Subcutaneous abdominal adipose tissue (tissue), 5 donors: ENCODE data around the gene DLG2.

Experiments used
- H3K27ac ChIP-seq: one replicate; pipeline ENCODE4 v1.7.0; 2013; ENCODE audit warnings: low read depth, mild to moderate bottlenecking, inconsistent platforms, low read length, moderate library complexity
- H3K27me3 ChIP-seq, 5 donors: one replicate each; pipeline ENCODE4 v1.7.0; 2013; ENCODE audit warnings: low read length in 5 of 5, inconsistent platforms in 1 of 5; ENCODE audit not compliant: control insufficient read depth in 5 of 5, insufficient read depth in 4 of 5
- H3K36me3 ChIP-seq, 5 donors: one replicate each; pipeline ENCODE4 v1.7.0; 2013; ENCODE audit warnings: low read length in 5 of 5; ENCODE audit not compliant: control insufficient read depth in 5 of 5, insufficient read depth in 5 of 5
- H3K4me1 ChIP-seq, 5 donors: one replicate each; pipeline ENCODE4 v1.7.0; 2013; ENCODE audit warnings: low read length in 5 of 5, mild to moderate bottlenecking in 3 of 5, moderate library complexity in 1 of 5; ENCODE audit not compliant: control insufficient read depth in 5 of 5, insufficient read depth in 5 of 5
- H3K4me3 ChIP-seq, 5 donors: one replicate each; pipeline ENCODE4 v1.7.0; 2013; ENCODE audit warnings: low read length in 5 of 5, low read depth in 1 of 5
- H3K9ac ChIP-seq, 5 donors: one replicate each; pipeline ENCODE4 v1.7.0; 2013; ENCODE audit warnings: low read length in 5 of 5, mild to moderate bottlenecking in 4 of 5, moderate library complexity in 3 of 5
- H3K9me3 ChIP-seq, 5 donors: one replicate each; pipeline ENCODE4 v1.7.0; 2013; ENCODE audit warnings: low read length in 5 of 5; ENCODE audit not compliant: control insufficient read depth in 5 of 5
- donor health status: healthy.
- donor health status: healthy.
- donor health status: healthy.
- donor health status: healthy.
- donor health status: healthy.

DLG2 gene

DNA sequence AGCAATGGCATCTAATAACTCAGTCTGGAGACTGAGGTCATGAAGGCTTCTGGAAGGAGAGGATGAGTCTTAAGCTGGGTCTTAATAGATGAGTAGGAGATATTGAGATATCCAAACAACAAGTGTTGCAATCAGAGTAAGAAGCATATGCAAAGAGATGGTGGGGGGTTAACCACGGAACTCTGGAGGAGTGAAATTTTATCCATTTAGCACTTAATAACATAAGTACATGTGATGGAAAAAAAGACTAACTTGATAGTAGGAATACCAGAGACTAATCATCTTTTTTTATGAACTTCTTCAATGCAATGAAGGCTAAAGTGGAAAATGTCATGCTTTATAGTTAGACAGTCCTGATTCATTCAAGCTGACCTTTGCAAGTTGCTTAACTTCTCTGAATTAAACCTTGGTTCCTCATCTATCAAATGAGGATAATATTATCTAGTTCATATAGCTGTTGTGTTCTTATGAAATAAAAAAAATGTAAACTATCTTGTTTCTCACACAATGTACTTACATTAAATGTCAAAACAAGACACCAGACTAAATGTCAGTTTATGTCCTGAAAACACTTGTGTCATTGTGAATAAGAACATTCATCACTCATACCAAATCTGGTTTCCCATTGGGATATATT lies 1937.9 kb downstream of the DLG2 start:
- no peaks in the 10 kb centered on the region for H3K9me3 ChIP-seq
- H3K4me3 ChIP-seq = no peak overlapping the region
- H3K9ac ChIP-seq = no peak overlapping the region
- no peak overlapping the region for H3K27ac ChIP-seq
- H3K27me3 ChIP-seq = peaks cover 0 to 4% (median 0%) of the 10 kb centered on the region in 5 donors
- peaks cover 0 to 9% (median 7%) of the 10 kb centered on the region in 5 donors for H3K4me1 ChIP-seq
- H3K36me3 ChIP-seq = no peaks in the 10 kb centered on the region

- Histone ChIP-seq H3K27me3 (peaks cover 0 to under 1% (median 0%) of the 10 kb centered on the region in 5 donors), H3K9me3 (no peaks in the 10 kb centered on the region), H3K4me3 (no peak overlapping the region), H3K27ac (no peak overlapping the region), H3K36me3 (no peaks in the 10 kb centered on the region), H3K4me1 (peaks cover 0 to 9% (median 7%) of the 10 kb centered on the region in 5 donors), H3K9ac (no peak overlapping the region)
These were observed 1939.4 kb downstream of the DLG2 start for GRCh38 chr11:83687787-83688186.

DNA sequence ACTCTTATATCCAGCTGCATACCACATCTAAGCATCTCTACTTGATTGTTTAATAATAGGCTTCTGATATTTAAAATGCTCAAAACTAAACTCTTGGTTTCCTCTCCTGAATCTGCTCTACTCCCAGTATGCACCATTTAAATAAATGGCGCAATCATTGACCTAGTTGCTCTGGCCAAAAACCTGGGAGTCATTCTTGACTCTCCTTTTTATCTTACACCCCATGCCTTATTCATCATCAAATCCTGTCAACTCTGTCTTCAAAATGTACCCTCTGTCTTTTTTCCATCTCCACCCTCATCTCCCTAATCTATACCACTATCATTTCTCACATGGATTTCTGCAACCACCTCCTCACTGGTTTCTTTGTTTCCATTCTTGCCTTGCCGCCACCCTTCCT lies 1941.4 kb downstream of the DLG2 start:
- Histone ChIP-seq H3K36me3 (no peaks in the 10 kb centered on the region), H3K27ac (no peak overlapping the region), H3K9ac (no peak overlapping the region), H3K4me1 (no peaks in the 10 kb centered on the region), H3K27me3 (peaks cover 0 to 5% (median 0%) of the 10 kb centered on the region in 5 donors), H3K9me3 (no peaks in the 10 kb centered on the region), H3K4me3 (no peak overlapping the region)

DNA sequence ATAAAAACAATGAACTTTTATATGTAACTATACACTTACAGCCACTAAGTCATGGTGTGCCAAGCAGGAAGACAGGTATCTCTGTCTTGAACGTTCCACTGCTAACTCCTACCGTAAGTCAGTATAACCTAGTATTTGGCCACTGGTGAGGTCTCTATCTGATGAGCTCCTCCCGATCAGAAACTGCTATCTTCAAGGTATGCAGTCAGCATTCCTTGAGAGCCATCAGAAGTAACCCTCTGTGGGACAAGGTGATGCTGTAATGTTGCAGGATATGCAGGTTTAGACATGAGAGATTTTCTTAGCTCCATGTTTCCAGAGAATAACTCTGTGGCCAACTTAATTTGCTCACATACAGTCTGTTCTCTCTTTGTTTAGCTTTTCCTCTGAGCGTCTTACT lies 1943.1 kb downstream of the DLG2 start:
- no peak overlapping the region for H3K27ac ChIP-seq
- H3K9ac ChIP-seq = no peak overlapping the region
- H3K36me3 ChIP-seq = no peaks in the 10 kb centered on the region
- no peaks in the 10 kb centered on the region for H3K9me3 ChIP-seq
- H3K4me3 ChIP-seq = no peak overlapping the region
- peaks cover 0 to 5% (median 0%) of the 10 kb centered on the region in 5 donors for H3K27me3 ChIP-seq
- no peaks in the 10 kb centered on the region for H3K4me1 ChIP-seq

- no peaks in the 10 kb centered on the region for H3K36me3 ChIP-seq
- H3K27ac ChIP-seq = no peak overlapping the region
- no peaks in the 10 kb centered on the region for H3K9me3 ChIP-seq
- no peaks in the 10 kb centered on the region for H3K4me1 ChIP-seq
- no peak overlapping the region for H3K9ac ChIP-seq
- peaks cover 0 to 5% (median 0%) of the 10 kb centered on the region in 5 donors for H3K27me3 ChIP-seq
- H3K4me3 ChIP-seq = no peak overlapping the region
These were observed 1944.6 kb downstream of the DLG2 start for GRCh38 chr11:83682611-83682973.

- H3K36me3 ChIP-seq = no peaks in the 10 kb centered on the region
- no peaks in the 10 kb centered on the region for H3K9me3 ChIP-seq
- H3K9ac ChIP-seq = no peak overlapping the region
- no peak overlapping the region for H3K27ac ChIP-seq
- no peak overlapping the region for H3K4me3 ChIP-seq
- no peaks in the 10 kb centered on the region for H3K4me1 ChIP-seq
- peaks cover 0 to 5% (median 0%) of the 10 kb centered on the region in 5 donors for H3K27me3 ChIP-seq
These were observed 1945.1 kb downstream of the DLG2 start for GRCh38 chr11:83681906-83682610.

- Histone ChIP-seq H3K9me3 (no peaks in the 10 kb centered on the region), H3K27me3 (peaks cover 0 to 5% (median 0%) of the 10 kb centered on the region in 5 donors), H3K4me1 (no peaks in the 10 kb centered on the region), H3K4me3 (no peak overlapping the region), H3K9ac (no peak overlapping the region), H3K27ac (no peak overlapping the region), H3K36me3 (no peaks in the 10 kb centered on the region)
These were observed 1945.9 kb downstream of the DLG2 start for GRCh38 chr11:83681031-83681781.

DNA sequence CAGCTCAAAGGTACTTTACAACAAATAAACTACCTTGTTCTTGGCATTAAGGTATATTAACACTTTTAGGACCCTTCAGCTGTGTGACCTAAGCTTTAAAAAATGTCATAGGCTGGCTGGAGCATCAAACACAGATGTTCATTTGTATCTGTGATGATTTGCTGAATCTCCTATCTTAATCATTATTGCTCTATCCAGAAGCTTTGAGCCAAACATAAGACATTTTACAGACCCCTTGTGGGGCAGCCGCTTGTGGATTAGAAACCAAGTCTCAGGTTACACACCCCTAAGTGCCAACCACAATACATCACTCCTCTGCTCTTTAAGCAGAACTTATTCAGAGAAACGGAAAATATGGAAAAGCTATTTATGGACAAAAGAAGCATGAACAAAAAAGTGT lies 1946.8 kb downstream of the DLG2 start:
- peaks cover 0 to 5% (median 0%) of the 10 kb centered on the region in 5 donors for H3K27me3 ChIP-seq
- no peaks in the 10 kb centered on the region for H3K36me3 ChIP-seq
- H3K9ac ChIP-seq = no peak overlapping the region
- no peaks in the 10 kb centered on the region for H3K9me3 ChIP-seq
- no peak overlapping the region for H3K27ac ChIP-seq
- no peaks in the 10 kb centered on the region for H3K4me1 ChIP-seq
- no peak overlapping the region for H3K4me3 ChIP-seq

- no peaks in the 10 kb centered on the region for H3K36me3 ChIP-seq
- H3K4me3 ChIP-seq = no peak overlapping the region
- no peaks in the 10 kb centered on the region for H3K4me1 ChIP-seq
- H3K27me3 ChIP-seq = peaks cover 0 to 5% (median 0%) of the 10 kb centered on the region in 5 donors
- no peaks in the 10 kb centered on the region for H3K9me3 ChIP-seq
- H3K9ac ChIP-seq = no peak overlapping the region
- H3K27ac ChIP-seq = no peak overlapping the region
These were observed 1948.1 kb downstream of the DLG2 start for GRCh38 chr11:83678831-83679584.
